Epithelial cell of proximal tubule (primary cell): Measurements from ENCODE around the gene GRXCR1. TPM values are rescaled to one million over a fixed set of nuclear protein-coding genes. Genes with fewer than 3 reads are reported as not detected.
A peak's percentile ranks its signal among the peaks of the same experiment; 100 is the strongest.

ENCODE experiments used
- DNase-seq: peaks from one replicate; pipeline ENCODE4 v3.0.0-alpha.2; 2011; ENCODE audit warnings: low read depth
- H3K4me3 ChIP-seq: 2 replicates; pipeline ENCODE4 v1.5.1; 2011; ENCODE audit warnings: low read depth, mild to moderate bottlenecking, low read length
- total RNA-seq: library from RNA; depleted of rRNA; stranded (reverse); fragments of >200 nt; gene quantifications from 2 replicates; pipeline ENCODE4 v1.2.3, GENCODE V29; 2015
- TF ChIP-seq, protein P1 (sequence below): conservative IDR thresholded peaks from 2 replicates; pipeline ENCODE4 v1.5.1; 2012; ENCODE audit warnings: low read depth, mild to moderate bottlenecking, low read length

The GRXCR1 gene
- total RNA-seq, 1 donor from 2014 or later = not detected

DNA sequence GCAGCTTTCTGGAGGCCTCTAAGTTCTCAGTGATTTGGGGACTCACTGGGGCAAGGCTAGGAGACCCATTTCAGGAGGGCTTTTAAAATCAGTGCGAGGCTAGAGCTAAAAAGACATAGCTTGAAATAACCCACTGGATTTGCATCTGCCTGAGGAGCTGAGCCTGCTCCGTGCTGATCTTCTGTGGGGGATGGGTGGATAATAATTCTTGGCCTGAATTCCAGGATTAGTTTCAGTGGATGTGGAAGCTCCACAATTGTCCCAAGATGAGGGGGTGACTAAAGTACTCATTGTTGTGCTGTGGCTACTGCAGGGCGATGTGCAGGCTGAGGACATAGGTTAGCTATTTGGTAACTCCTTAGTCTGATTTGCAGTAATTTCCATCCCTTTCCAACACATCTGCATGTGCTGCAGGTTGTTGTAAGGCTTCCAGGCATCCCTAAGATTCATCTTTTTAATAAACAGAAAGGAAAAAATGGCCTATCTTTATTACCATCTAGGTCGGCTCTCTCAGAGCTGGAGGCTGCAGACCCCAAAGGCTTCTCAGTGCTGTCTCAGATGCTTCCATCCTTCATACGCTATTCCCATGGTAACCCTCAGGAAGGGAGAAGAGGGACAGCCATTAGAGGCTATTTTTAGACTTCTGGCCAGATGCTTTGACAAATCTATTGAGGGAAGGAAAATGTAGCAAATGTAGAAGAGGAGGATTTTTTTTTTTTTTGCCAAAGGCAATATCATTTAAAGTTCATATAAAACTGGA is 63.4 kb downstream of the GRXCR1 start:
- H3K4me3 ChIP-seq = no peak overlapping the region
- DNase-seq = no peak
- TF ChIP-seq, protein P1, sequence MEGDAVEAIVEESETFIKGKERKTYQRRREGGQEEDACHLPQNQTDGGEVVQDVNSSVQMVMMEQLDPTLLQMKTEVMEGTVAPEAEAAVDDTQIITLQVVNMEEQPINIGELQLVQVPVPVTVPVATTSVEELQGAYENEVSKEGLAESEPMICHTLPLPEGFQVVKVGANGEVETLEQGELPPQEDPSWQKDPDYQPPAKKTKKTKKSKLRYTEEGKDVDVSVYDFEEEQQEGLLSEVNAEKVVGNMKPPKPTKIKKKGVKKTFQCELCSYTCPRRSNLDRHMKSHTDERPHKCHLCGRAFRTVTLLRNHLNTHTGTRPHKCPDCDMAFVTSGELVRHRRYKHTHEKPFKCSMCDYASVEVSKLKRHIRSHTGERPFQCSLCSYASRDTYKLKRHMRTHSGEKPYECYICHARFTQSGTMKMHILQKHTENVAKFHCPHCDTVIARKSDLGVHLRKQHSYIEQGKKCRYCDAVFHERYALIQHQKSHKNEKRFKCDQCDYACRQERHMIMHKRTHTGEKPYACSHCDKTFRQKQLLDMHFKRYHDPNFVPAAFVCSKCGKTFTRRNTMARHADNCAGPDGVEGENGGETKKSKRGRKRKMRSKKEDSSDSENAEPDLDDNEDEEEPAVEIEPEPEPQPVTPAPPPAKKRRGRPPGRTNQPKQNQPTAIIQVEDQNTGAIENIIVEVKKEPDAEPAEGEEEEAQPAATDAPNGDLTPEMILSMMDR = no peak

DNA sequence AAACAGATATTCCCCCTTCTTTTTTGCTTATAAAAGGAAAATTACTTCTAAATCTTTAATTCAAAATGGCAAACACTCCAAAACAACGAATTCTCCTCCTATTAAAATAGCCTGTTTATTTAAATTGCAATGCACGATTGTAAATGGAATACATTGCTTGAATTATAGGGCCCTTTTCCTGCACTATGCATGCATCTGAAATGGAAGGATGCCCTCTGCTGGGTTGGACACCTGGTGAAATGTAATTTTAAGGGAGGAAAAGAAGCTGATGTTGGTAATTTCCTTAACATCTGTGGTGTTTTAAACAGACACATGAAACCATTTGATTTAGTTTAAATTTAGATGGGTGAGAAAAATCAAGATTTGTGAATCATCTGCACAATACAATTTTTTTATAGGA is 72.8 kb downstream of the GRXCR1 start:
- no peak for DNase-seq
- TF ChIP-seq, protein P1 = peak; percentile 63
- no peak overlapping the region for H3K4me3 ChIP-seq

DNA sequence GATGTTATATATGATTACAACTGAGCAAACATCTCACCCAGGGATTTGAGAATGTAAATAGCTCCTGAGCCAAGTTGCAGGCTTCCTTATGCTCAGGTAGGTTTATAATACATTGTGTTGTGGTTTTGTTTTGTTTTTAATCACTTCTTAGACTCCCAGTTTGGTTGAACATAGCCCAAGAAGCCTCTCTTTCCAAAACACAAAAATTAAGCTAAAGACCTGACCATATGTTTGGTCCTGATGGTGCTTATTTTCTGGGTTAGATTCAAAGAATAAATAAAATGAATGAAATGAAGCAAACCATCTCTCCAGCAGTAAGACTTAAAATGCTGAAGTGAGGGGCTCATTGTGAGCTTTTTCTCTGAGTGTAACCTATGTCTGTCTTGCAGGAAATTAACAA is 93.5 kb downstream of the GRXCR1 start:
- no peak overlapping the region for H3K4me3 ChIP-seq
- no peak for DNase-seq
- TF ChIP-seq, protein P1 = no peak

DNA sequence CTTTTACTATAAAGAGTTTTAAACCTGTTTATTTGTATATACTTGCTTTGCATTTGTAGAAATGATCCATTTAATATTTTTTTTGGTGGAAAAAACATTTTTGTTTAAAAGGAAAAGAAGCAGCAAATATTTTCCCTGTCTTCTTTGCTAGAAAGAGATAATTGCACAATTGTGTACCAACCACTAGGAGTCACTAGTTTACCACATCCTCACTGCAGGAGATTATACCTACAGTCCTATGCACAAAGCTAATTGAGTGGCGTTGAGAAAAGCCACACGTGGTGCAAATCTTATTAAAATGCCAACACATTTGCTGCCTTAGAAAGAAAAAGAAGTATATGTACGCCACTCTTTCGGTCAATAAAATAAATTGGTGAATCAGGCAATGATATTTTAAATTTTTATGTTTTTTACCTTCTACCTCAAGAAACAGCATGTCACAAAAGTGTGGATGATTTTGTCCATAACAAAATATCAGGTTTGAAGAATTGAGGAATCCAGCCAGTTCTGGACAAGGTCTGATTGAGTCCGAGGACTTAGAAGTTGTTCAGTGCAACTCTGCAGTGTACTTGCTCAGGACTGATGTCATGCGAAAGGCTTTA is 102.9 kb downstream of the GRXCR1 start:
- H3K4me3 ChIP-seq = no peak overlapping the region
- DNase-seq = peak; percentile 7
- TF ChIP-seq, protein P1 = peak; percentile 82

DNA sequence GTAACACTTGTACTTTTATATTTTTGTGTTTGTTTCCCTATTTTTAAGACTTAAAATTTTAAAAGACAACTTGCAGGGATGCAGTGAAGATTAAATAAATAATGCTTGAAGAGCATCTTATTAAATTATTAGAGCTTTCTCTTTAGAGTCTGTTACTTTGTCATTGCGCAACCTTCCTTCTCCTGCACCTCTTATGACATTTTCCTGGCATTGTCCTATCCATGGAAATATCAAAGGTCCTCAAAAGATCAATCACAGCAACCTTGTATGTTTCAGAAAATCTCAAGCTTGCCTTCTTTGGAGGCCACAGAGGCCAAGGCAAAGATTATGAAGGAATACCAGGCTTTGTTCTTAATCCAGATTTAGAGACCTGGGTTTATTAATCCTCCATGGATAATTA is 116.3 kb downstream of the GRXCR1 start:
- TF ChIP-seq, protein P1 = no peak
- no peak for DNase-seq
- H3K4me3 ChIP-seq = no peak overlapping the region

DNA sequence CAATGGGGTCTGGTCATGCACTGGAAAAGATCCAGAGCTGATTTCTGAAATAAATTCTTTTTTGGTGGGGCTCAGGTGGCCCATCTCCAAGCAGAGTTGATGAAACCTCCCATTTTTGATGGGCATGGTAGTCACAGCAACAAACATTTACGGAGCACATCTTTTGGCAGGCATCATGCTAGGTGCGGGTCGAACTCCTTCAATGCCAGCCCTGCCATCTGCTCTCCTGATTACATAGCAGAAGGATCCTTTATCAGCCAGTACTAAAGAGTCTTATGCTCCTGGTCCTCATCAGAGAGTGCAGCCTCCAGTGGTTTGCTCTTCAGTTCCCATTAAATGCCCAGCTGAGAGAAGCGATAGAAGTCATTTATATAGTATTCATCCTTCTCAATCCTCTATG is 121.7 kb downstream of the GRXCR1 start:
- H3K4me3 ChIP-seq = no peak overlapping the region
- no peak for DNase-seq
- TF ChIP-seq, protein P1 = no peak

DNA sequence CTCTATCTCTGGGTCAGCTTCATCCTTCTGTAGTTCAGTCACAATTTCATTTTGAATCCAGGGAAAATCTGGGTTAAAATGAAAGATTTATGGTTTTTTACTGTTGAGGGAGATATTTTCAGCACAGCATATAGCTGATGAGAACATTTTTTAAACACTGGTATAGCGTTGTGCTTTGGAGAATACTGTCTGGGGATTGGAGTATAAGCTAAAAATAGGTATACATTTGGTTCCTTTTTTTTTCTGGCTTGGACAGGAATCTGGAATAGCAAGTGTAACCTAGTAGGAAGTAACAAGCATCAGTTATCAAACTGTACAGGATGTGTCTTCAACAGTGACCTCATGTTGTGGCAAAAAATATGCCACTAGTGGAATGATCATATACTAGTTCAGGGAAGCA is 149.1 kb downstream of the GRXCR1 start:
- TF ChIP-seq, protein P1 = no peak
- DNase-seq = no peak
- H3K4me3 ChIP-seq = no peak overlapping the region
